Neuronal stem cell (in vitro differentiated cells): Measurements from ENCODE around the gene VWA8.

Experiments
- DNase-seq: peaks from one replicate; pipeline ENCODE4 v3.0.0-alpha.2; 2013; ENCODE audit warnings: low spot score
- H2AFZ ChIP-seq: one replicate; pipeline ENCODE4 v1.6.1; 2013; ENCODE audit warnings: mild to moderate bottlenecking, low read length, inconsistent platforms
- H2AK5ac ChIP-seq: 2 replicates; pipeline ENCODE4 v1.6.1; 2013; ENCODE audit warnings: low read depth, mild to moderate bottlenecking, inconsistent platforms, low read length, moderate library complexity, mixed read lengths
- H2BK120ac ChIP-seq: 2 replicates; pipeline ENCODE4 v1.6.1; 2013; ENCODE audit warnings: low read depth, mild to moderate bottlenecking, inconsistent platforms, low read length, moderate library complexity, mixed read lengths
- H2BK12ac ChIP-seq: one replicate; pipeline ENCODE4 v1.6.1; 2013; ENCODE audit warnings: low read length, inconsistent platforms
- H2BK15ac ChIP-seq: 2 replicates; pipeline ENCODE4 v1.6.1; 2013; ENCODE audit warnings: mild to moderate bottlenecking, low read length, inconsistent platforms, mixed read lengths
- H2BK5ac ChIP-seq: one replicate; pipeline ENCODE4 v1.6.1; 2013; ENCODE audit warnings: inconsistent platforms, mild to moderate bottlenecking, low read length, moderate library complexity
- H3K14ac ChIP-seq: one replicate; pipeline ENCODE4 v1.6.1; 2013; ENCODE audit warnings: low read length, inconsistent platforms
- H3K18ac ChIP-seq: 2 replicates; pipeline ENCODE4 v1.6.1; 2013; ENCODE audit warnings: low read length, inconsistent platforms
- H3K23ac ChIP-seq: 2 replicates; pipeline ENCODE4 v1.6.1; 2013; ENCODE audit warnings: low read depth, mild to moderate bottlenecking, mixed read lengths, low read length, inconsistent platforms; ENCODE audit not compliant: poor library complexity
- H3K27ac ChIP-seq: replicated peaks from 3 replicates; pipeline ENCODE4 v1.5.1; 2013; ENCODE audit warnings: low read length, inconsistent platforms
- H3K27me3 ChIP-seq, 3 experiments: 2 replicates each; pipeline ENCODE4 v1.6.1; 2013; ENCODE audit warnings: low read length in 3 of 3, mild to moderate bottlenecking in 2 of 3, inconsistent platforms in 1 of 3, low read depth in 1 of 3, mixed read lengths in 1 of 3, moderate library complexity in 1 of 3; ENCODE audit not compliant: control insufficient read depth in 3 of 3, insufficient read depth in 3 of 3
- H3K36me3 ChIP-seq, 2 donors: replicated peaks in 1 of 2; 2 replicates each; pipeline ENCODE4 v1.6.1; 2013; ENCODE audit warnings: low read length in 2 of 2; ENCODE audit not compliant: control insufficient read depth in 2 of 2, insufficient read depth in 2 of 2
- H3K4ac ChIP-seq: 2 replicates; pipeline ENCODE4 v1.6.1; 2013; ENCODE audit warnings: inconsistent platforms, mild to moderate bottlenecking, low read length, moderate library complexity
- H3K4me1 ChIP-seq, 2 donors: 1 replicate in 1 of 2; 2 replicates in 1 of 2; pipeline ENCODE4 v1.6.1; 2013; ENCODE audit warnings: low read length in 2 of 2, low read depth in 1 of 2; ENCODE audit not compliant: control insufficient read depth in 2 of 2, insufficient read depth in 1 of 2
- H3K4me2 ChIP-seq: one replicate; pipeline ENCODE4 v1.6.1; 2013; ENCODE audit warnings: mild to moderate bottlenecking, low read length, inconsistent platforms; ENCODE audit not compliant: insufficient read depth, poor library complexity, severe bottlenecking
- H3K4me3 ChIP-seq, 2 donors: 2 replicates each; pipeline ENCODE4 v1.5.1; 2013; ENCODE audit warnings: low read length in 2 of 2, mild to moderate bottlenecking in 2 of 2, inconsistent platforms in 1 of 2, moderate library complexity in 1 of 2
- H3K79me1 ChIP-seq: one replicate; pipeline ENCODE4 v1.6.1; 2013; ENCODE audit warnings: low read depth, mild to moderate bottlenecking, inconsistent platforms, low read length, moderate library complexity
- H3K9ac ChIP-seq: one replicate; pipeline ENCODE4 v1.6.1; 2013; ENCODE audit warnings: mild to moderate bottlenecking, low read depth, low read length, inconsistent platforms; ENCODE audit not compliant: poor library complexity
- H3K9me3 ChIP-seq, 2 donors: replicated peaks in 1 of 2; 2 replicates each; pipeline versions ENCODE3 to v1.6.1; 2013; ENCODE audit warnings: low read length in 2 of 2, mild to moderate bottlenecking in 2 of 2, inconsistent platforms in 1 of 2, low read depth in 1 of 2, mixed read lengths in 1 of 2, moderate library complexity in 1 of 2; ENCODE audit not compliant: control insufficient read depth in 2 of 2, insufficient read depth in 1 of 2
- H4K8ac ChIP-seq: one replicate; pipeline ENCODE4 v1.6.1; 2013; ENCODE audit warnings: low read depth, mild to moderate bottlenecking, inconsistent platforms, low read length, moderate library complexity
- H4K91ac ChIP-seq: one replicate; pipeline ENCODE4 v1.6.1; 2013; ENCODE audit warnings: low read length, low read depth, mild to moderate bottlenecking, inconsistent platforms; ENCODE audit not compliant: poor library complexity
- WGBS, 2 donors: extraction: QIAGEN DNeasy Blood & Tissue Kit; methylation state at CpG; one replicate each; pipeline ENCODE4 v1.1.7; 2013; ENCODE audit warnings: missing lambda C conversion rate in 2 of 2, mixed read lengths in 1 of 2; ENCODE audit not compliant: insufficient read length in 2 of 2, insufficient replicate concordance in 1 of 2; ENCODE audit errors: extremely low coverage in 2 of 2; 5-methylcytosine and 5-hydroxymethylcytosine counted together

Gene VWA8

DNA sequence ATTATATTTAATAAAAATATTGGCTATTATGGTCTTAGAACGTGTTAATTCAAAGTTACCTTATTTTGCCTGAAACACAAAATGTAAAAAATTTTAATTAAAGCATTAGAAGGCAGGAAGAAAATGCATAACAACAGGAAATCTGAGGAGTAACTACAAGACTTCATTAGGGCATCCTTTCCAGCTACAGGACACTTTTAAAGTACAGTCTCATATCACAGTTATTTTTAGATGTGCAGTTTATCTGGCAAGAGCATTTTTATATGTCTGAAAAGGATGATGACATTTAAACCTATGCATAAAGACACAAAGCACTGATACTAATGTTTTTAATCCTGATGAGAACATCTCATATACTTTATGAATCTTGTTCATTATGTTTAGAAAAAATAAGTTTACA lies 247.5 kb downstream of the VWA8 start:
- Histone ChIP-seq H2AK5ac (no peak overlapping the region), H3K27me3 (no peaks in the 10 kb centered on the region), H3K79me1 (no peaks in the 10 kb centered on the region), H3K9ac (no peak overlapping the region), H3K18ac (no peak overlapping the region), H2BK120ac (no peak overlapping the region), H3K36me3 (no peaks in the 10 kb centered on the region), H3K27ac (no peak overlapping the region), H3K4me1 (peaks cover 0 to 7% of the 10 kb centered on the region in 2 donors), H3K4me3 (no peak overlapping the region), H4K8ac (no peak overlapping the region), H3K4me2 (no peak overlapping the region), H4K91ac (no peak overlapping the region), H2BK12ac (no peak overlapping the region), H3K9me3 (no peaks in the 10 kb centered on the region), H3K14ac (no peak overlapping the region), H2BK5ac (no peak overlapping the region), H2BK15ac (no peak overlapping the region), H3K4ac (no peak overlapping the region), H2AFZ (no peak overlapping the region), H3K23ac (no peak overlapping the region)
- DNase-seq, result no peak
- WGBS, 2 donors, result no CpG with 5 or more reads among the region's 1 CpG

DNA sequence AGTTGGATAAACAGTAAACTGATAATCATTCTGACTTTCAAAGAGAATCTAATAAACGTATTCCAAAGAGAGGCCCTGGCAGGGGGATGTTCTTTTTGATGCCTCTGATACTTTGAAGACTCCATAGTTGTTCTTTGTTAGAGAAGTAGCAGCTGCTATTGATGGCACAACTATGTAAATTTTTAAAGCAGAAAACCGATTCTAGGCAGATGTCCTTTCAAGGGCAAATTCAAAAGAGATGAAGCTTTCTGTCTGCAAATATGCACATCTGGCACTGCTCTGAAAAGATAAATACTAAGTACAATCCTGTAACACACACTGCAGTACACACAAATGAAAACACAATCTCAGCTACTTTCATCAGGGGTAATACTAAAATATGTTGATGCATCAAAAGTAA lies 250.1 kb downstream of the VWA8 start:
- H3K4me2 ChIP-seq, result no peak overlapping the region
- no peak overlapping the region for H3K4me3 ChIP-seq
- no peak overlapping the region for H3K27ac ChIP-seq
- DNase-seq, result no peak
- H2BK120ac ChIP-seq, result no peak overlapping the region
- no peak overlapping the region for H3K18ac ChIP-seq
- H3K79me1 ChIP-seq, result no peaks in the 10 kb centered on the region
- no peaks in the 10 kb centered on the region for H3K9me3 ChIP-seq
- H2BK15ac ChIP-seq, result no peak overlapping the region
- no peak overlapping the region for H3K4ac ChIP-seq
- no peak overlapping the region for H2AFZ ChIP-seq
- H3K36me3 ChIP-seq, result no peaks in the 10 kb centered on the region
- H4K8ac ChIP-seq, result no peak overlapping the region
- no peak overlapping the region for H2BK12ac ChIP-seq
- no CpG with 5 or more reads among the region's 2 CpGs for WGBS, 2 donors
- no peak overlapping the region for H4K91ac ChIP-seq
- no peaks in the 10 kb centered on the region for H3K27me3 ChIP-seq
- H3K23ac ChIP-seq, result no peak overlapping the region
- H2AK5ac ChIP-seq, result no peak overlapping the region
- no peak overlapping the region for H3K14ac ChIP-seq
- no peak overlapping the region for H3K9ac ChIP-seq
- peaks cover 0 to 7% of the 10 kb centered on the region in 2 donors for H3K4me1 ChIP-seq
- H2BK5ac ChIP-seq, result no peak overlapping the region

DNA sequence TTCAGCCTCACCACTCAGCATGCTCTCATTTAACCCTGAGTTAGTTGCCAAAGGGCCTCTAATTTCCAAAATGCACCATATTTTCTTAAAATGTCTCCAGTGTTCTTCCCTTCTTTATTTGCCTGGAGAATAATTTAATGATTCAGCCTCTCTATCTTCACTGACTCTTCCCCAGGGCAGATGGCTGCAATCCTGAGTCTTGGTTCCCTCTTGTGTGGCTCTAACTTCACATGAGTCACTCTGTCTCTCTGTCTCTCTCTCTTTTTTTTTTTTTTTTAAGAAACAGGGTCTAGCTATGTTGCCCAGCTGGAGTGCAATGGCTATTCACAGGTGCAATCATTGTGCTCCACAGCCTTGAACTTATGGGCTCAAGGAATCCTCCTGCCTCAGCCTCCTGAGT lies 251.4 kb downstream of the VWA8 start:
- H3K79me1 ChIP-seq, result no peaks in the 10 kb centered on the region
- H2BK120ac ChIP-seq, result no peak overlapping the region

DNA sequence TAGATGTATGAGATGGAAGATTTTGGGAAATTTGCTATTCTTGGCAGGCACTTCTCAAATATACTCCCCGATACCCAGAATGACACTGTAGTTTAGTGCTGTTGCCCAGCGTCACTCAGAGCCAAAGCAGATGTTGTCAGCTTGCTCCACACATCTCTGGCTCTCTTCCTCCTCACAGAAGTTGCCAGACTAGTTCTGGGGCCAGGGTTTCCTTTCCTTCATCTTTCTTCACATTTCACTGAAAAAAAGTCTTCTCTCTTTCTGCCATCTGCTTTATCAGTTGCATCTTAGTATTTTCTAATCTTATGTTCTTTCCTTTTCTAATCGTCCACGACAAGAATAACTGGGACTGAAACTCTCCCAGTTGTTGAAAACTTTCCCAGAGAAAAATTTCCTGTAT lies 252.2 kb downstream of the VWA8 start:
- H2BK120ac ChIP-seq, result no peak overlapping the region
- no peak overlapping the region for H3K4me2 ChIP-seq
- no peaks in the 10 kb centered on the region for H3K27me3 ChIP-seq
- H3K4ac ChIP-seq, result no peak overlapping the region
- H3K9ac ChIP-seq, result no peak overlapping the region
- peaks cover 0 to 7% of the 10 kb centered on the region in 2 donors for H3K4me1 ChIP-seq
- no peak overlapping the region for H4K8ac ChIP-seq
- H3K18ac ChIP-seq, result no peak overlapping the region
- H3K79me1 ChIP-seq, result no peaks in the 10 kb centered on the region
- H2AK5ac ChIP-seq, result no peak overlapping the region
- no peaks in the 10 kb centered on the region for H3K9me3 ChIP-seq
- H2AFZ ChIP-seq, result no peak overlapping the region
- H3K27ac ChIP-seq, result no peak overlapping the region
- H2BK5ac ChIP-seq, result no peak overlapping the region
- H3K36me3 ChIP-seq, result no peaks in the 10 kb centered on the region
- WGBS, 2 donors, result no CpG with 5 or more reads among the region's 4 CpGs
- H3K4me3 ChIP-seq, result no peak overlapping the region
- no peak for DNase-seq
- H4K91ac ChIP-seq, result no peak overlapping the region
- no peak overlapping the region for H3K23ac ChIP-seq
- no peak overlapping the region for H2BK12ac ChIP-seq
- no peak overlapping the region for H3K14ac ChIP-seq
- no peak overlapping the region for H2BK15ac ChIP-seq

More for the DNA sequence above, 251.4 kb downstream of the VWA8 start:
- DNase-seq, result no peak
- no peaks in the 10 kb centered on the region for H3K36me3 ChIP-seq
- no peaks in the 10 kb centered on the region for H3K27me3 ChIP-seq
- no peak overlapping the region for H3K4ac ChIP-seq
- no peak overlapping the region for H3K4me2 ChIP-seq
- no peak overlapping the region for H4K91ac ChIP-seq
- H3K23ac ChIP-seq, result no peak overlapping the region
- H3K9me3 ChIP-seq, result no peaks in the 10 kb centered on the region
- no peak overlapping the region for H2BK12ac ChIP-seq
- no peak overlapping the region for H3K18ac ChIP-seq
- no peak overlapping the region for H2BK5ac ChIP-seq
- no peak overlapping the region for H2AFZ ChIP-seq
- no peak overlapping the region for H3K9ac ChIP-seq
- peaks cover 0 to 7% of the 10 kb centered on the region in 2 donors for H3K4me1 ChIP-seq
- H3K14ac ChIP-seq, result no peak overlapping the region
- no peak overlapping the region for H3K4me3 ChIP-seq
- H3K27ac ChIP-seq, result no peak overlapping the region
- H2AK5ac ChIP-seq, result no peak overlapping the region
- no peak overlapping the region for H4K8ac ChIP-seq
- H2BK15ac ChIP-seq, result no peak overlapping the region
